Kidney capillary endothelial cell (primary cell): ENCODE measurements around the gene IL1RAPL2.

Source experiments
- DNase-seq: peaks from one replicate; pipeline ENCODE4 v3.0.0-alpha.2; 2018; ENCODE audit warnings: low spot score

The IL1RAPL2 gene

GRCh38 chrX:105463473-105463872, 897.5 kb downstream of the IL1RAPL2 start:
- DNase-seq: no peak

DNA sequence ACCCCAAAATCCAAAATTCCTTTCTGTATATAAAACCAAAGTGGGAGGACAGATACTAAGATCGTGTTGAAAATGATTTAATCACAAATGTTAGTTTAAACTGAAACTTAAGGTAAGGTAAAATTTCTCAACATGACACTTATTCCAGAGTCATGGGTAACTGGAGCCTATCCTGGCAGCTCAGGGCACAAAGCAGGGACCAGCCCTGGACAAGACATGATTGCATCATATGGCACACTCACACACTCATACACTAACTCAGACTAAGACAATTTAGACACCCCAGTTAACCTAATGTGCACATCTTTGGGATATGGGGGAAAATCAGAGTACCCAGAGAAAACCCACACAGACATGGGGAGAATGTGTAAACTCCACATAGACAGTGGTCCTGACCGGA, 898.6 kb downstream of the IL1RAPL2 start:
- DNase-seq: no peak

DNA sequence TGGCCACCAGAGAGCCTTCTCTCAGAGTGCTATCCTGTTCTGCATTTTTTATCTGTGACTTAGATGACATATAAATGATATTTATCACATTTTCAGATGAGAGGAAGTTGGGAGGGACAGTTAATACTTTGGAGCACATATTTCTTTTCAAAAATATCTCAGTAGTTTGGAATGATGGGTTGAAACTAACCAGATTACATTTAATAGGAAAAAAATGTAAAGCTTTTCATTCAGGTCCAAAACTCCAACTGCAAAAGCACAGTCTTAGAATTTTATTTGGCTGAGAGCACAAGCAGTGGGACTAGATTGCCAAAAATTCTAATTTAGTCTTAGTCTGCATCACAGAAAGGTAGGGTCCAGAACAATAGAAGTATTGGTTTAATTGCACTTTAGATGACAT, 902.7 kb downstream of the IL1RAPL2 start:
- no peak for DNase-seq

DNA sequence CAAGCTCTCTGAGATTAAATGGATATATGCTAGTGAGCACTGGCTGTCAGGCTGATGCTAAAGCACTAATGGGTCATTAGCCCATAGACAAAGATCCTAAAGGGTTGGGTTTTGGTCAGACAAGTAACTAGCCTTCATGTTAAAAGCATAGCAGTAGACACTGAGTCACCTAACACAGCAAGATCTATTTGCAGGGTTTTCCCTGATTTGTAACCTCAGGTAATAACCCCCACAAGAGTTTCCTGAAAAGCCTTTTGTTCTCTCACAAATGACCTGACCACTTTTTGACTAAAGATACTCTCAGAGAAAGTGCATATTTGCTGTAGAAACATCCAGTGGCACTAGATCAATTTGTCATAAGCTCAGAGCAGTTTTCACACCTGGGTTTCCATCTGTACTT, 905.6 kb downstream of the IL1RAPL2 start:
- no peak for DNase-seq

DNA sequence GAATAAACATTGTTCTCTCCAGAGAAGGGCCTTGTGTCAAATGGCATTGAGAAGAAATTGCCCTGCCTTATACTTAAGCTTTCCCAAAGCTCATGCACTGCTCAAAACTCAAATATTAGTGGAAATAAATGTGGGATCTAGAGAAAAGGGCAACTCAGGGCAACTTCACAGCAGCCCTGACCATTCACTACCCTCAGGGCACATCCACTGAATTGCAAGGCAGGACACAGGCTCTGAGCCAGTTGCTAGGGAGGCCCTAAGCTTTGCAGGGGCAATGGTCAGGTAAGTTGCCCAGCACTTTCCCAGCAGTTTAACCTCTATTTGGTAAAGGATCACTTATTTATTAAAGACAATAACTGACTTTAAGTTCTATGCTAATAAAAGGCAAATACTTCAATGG, 909.8 kb downstream of the IL1RAPL2 start:
- no peak for DNase-seq

- DNase-seq: no peak
Measured at GRCh38 chrX:105477351-105477750, 911.4 kb downstream of the IL1RAPL2 start.

- DNase-seq: no peak
Measured at GRCh38 chrX:105480646-105481310, 914.8 kb downstream of the IL1RAPL2 start.

GRCh38 chrX:105483011-105483410, 917.0 kb downstream of the IL1RAPL2 start:
- DNase-seq: no peak

GRCh38 chrX:105488716-105489115, 922.7 kb downstream of the IL1RAPL2 start:
- no peak for DNase-seq

DNA sequence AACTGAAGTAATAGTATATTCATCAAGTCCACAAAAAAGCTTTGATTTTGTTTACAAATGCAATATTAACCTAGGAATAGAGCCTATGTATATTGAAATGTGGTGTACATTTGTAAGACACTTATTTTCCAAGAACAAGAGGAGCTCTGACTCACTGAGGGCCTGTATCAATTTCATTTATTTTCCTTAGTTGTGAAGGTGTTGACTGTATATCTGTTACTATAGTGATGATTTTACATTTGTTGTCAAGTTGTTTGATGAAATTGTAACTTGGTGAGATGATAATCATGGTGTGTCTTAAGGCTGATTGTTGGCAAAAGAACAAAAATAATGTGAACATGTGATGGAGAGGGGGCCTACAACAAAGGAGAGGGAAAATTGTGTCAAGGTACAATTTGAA, 929.4 kb downstream of the IL1RAPL2 start:
- DNase-seq: no peak

DNA sequence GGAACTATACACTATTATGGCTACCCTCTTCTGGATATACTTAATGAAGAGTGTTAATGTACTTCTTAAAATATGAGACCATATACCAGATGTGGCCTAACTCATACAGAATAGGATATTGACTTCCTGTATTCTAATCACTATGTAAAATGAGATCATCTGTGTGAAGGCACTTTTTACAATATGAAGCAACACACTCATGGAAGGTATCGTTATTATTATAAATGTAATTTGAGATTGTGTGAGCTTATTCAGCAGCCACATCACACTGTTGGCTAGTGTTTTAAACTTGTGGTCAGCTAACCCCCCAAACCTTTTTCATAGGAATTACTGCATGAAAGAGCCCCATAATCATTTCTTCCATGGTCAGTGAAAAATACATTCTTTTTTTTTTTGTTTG, 936.3 kb downstream of the IL1RAPL2 start:
- DNase-seq: no peak

DNA sequence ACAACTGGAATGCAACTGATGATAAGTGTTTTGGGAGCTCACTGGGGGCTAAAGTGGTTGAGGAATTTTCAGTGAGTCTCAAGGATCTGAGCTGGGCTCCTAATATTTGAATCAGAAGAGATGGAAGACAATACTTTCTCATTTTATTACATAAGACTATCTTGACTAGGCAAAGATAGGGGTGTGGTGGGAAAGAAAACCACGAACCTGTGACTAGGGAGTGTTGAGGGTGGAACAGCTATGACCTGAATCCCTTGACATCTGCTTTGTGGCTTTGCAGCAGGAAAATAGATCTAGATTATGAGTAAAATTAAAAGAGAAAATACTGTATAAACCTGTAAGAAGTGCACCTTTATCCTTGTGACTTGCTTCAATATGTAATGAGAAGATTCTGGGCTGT, 949.6 kb downstream of the IL1RAPL2 start:
- no peak for DNase-seq

DNA sequence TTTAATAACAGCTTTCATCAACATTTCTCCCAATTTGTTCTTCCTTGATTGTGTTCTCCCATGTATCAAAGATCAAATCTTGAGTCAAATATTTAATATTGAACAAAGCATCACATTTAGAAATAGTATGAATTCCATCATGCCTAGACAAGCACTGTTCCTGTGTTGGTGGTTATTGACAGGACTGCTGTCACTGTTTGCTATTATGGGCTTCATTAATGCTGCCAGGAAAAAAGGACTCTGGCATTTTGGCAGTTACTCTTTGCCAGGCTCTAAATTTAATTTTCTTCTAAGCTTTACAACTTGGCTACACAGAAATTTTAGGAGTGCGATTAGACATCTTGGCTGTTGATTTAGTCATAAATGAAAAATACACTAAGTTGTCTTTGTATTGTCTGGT, 960.4 kb downstream of the IL1RAPL2 start:
- no peak for DNase-seq

DNA sequence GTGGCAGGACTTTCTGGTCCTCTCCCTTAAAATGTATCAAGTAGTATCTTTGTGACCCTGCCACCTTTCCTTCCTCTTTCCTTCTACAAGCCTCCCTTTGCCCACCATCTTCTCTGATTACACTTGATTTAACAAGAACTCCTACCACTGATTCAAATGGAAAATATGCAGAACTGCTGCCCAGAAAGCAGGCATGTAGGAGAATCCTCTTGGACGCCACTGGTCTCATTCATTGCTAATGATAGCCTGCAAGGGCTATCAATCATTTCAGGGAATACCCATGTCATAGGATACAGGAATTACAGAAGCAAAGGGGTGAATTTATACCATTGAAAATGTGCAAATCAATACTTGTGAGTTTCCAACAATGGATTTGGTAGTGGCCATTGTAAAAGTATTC, 961.8 kb downstream of the IL1RAPL2 start:
- DNase-seq: no peak

GRCh38 chrX:105533951-105534350, 968.0 kb downstream of the IL1RAPL2 start:
- DNase-seq: no peak

DNA sequence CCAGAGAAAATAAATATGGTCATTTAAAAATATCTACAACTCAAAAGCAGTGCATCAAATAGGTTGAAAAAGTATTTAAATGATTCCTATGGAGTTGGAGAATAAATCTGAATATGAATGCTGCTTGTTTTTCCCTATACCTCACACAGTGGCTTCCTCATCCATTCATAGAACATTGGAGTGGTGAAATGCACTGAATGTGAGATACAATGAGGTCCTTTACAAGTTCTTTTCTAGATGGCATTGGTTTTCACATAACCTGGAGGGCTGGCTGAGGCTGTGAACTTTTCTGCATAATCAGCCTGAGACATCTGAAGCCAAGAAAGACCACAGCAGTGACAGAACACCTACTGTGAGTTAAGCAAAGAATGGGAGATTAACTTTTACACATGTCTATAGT, 977.3 kb downstream of the IL1RAPL2 start:
- no peak for DNase-seq

DNA sequence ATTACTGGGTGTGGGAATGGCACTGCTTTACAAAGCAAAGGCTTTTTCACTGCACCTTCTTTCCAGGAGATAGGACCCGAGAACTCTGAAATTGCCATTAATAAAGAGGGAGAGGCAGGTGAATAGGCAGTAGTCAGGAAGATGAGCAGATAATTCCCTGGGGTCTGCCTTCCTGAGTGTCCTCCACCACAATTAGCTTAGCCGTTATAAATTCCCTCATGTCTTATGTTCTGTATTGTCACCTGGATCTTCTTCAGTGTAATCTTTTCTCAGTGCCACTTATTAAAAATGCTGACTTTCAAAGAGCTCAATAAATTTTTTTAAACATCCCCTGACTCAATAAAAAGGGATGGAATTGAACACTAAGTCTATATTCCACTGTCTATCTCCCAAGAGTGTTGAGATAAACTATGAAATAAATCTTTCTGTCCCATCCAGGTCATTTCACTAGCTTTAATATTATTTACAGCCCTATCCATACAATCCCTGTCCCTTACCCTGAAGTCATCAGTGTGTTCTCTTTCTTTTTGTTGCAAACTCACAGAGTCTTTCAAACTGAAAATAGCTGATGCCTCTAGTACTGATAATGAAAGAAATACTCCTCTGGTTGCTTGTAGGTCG, 984.2 kb downstream of the IL1RAPL2 start:
- no peak for DNase-seq

DNA sequence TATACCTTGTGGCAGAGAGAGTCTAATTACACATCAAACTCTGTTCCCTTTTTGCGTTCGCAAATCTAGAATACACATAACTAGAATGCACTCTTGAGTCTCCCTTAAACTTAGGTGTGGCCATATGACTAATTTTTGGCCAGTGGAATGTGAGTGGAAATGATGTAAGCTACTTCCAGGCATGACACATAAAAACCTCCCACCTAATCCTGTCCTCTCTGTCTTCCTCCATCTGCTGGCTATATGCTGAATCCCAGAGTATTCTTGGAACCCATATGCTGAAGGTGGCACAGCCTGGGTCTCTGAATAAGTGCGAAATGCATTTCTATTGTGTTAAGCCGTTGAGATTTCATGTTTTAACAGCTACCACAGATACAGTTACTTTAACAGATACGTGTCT, 986.4 kb downstream of the IL1RAPL2 start:
- no peak for DNase-seq

DNA sequence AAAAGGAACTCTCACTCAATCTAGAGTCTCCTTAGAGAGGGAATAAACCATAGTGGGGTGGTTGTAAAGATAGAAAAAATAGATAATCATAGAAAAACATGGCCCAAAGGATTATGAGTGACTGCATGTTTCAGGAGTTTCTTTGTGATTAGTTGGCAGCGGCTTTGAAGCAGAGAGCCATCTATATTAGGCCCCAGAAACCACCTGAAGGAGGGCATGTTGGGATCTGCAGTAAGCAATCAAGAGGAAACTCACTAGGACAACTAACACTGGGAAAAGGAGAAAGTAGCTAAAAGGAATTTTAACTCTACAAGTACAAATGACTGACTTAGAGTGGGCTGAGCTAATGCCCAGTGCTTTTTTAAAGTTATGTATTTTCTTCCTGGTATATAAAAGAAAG, 987.1 kb downstream of the IL1RAPL2 start:
- no peak for DNase-seq

- DNase-seq: no peak
Measured at GRCh38 chrX:105564501-105564900, 998.5 kb downstream of the IL1RAPL2 start.

GRCh38 chrX:105565856-105566255, 999.9 kb downstream of the IL1RAPL2 start:
- DNase-seq: no peak

DNA sequence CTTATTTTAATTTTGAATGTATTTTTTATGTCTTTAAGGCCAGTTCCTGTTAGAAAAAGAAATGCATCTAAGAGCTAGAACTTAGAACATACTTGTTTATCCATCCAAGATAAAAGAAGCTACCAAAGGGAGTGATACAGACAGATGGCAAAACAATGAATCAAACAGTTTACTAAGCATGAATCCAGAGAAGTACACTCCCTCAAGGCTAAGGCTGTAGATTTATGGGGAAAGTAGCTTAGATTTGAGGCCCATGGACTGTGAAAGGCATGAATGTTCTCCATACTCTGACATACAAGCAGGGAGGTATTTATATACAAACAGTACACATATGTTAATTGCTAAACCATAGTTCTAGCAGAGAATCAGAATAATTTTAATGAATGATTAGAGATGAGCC, 1001.1 kb downstream of the IL1RAPL2 start:
- DNase-seq: no peak

DNA sequence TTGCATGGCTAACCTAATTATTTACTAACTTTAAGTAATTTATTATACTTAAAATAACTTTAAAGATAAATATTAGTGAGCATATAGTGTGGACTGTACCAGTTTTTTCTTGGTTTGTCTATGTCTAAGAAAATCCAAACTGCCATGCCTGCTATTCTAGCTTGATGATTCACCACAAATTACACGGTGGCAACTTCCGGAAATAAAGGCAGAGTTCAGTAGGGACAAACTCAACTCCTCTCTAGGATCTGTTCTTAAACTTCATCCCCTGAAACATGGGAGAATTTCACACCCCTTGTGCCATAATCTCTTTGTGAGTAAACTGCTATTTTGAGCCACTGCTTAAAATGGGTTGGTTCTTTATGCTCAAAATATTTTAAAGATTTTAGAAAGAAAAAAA, 1042.7 kb downstream of the IL1RAPL2 start:
- no peak for DNase-seq

- no peak for DNase-seq
Measured at GRCh38 chrX:105609530-105609929, 1043.5 kb downstream of the IL1RAPL2 start.
